Activated naive CD4-positive, alpha-beta T cell treated with anti-CD3 and anti-CD28 coated beads, Interleukin-2, amount 10 ng/mL, durations not matched to agents 7 days and 5 days (primary cell): Measurements from ENCODE around the gene SSR1.

Source experiments
- CTCF ChIA-PET: fragments of 350-600 bp; sonication (Branson Sonifier 250); formaldehyde crosslinking; loops from one replicate; lab custom pipeline; 2021; ENCODE audit warnings: antibody characterized with exemption; lab: Charles Lee
- DNase-seq: peaks from one replicate; pipeline ENCODE4 v3.0.0-alpha.2; 2020
- H3K27ac Mint-ChIP-seq: one replicate; pipeline ENCODE4 v1.8.0; 2021; ENCODE audit warnings: mild to moderate bottlenecking, moderate library complexity, mixed read lengths
- H3K27me3 Mint-ChIP-seq: one replicate; pipeline ENCODE4 v1.8.0; 2021; ENCODE audit warnings: mild to moderate bottlenecking, mixed read lengths
- H3K36me3 Mint-ChIP-seq: one replicate; pipeline ENCODE4 v1.8.0; 2021; ENCODE audit warnings: mixed read lengths
- H3K4me1 Mint-ChIP-seq: one replicate; pipeline ENCODE4 v1.8.0; 2021; ENCODE audit warnings: mixed read lengths
- H3K4me3 Mint-ChIP-seq: one replicate; pipeline ENCODE4 v1.8.0; 2021; ENCODE audit warnings: mild to moderate bottlenecking, moderate library complexity, mixed read lengths
- H3K9me3 Mint-ChIP-seq: one replicate; pipeline ENCODE4 v1.8.0; 2021; ENCODE audit warnings: mixed read lengths

Gene SSR1

GRCh38 chr6:7241160-7241559 is 71.8 kb downstream of the SSR1 start:
- CTCF ChIA-PET: interaction anchor here (1.0 to 3.4 kb wide), 3 partner anchors 154 to 564 kb away, joined by 3 to 16 read pairs (median 3); no protein-coding TSS in a partner anchor
- no peak overlapping the region for H3K4me3 Mint-ChIP-seq
- no peak overlapping the region for H3K27ac Mint-ChIP-seq
- no peaks in the 10 kb centered on the region for H3K27me3 Mint-ChIP-seq
- H3K4me1 Mint-ChIP-seq: peaks cover 18% of the 10 kb centered on the region
- H3K36me3 Mint-ChIP-seq: peaks cover 21% of the 10 kb centered on the region
- no peaks in the 10 kb centered on the region for H3K9me3 Mint-ChIP-seq
- no peak for DNase-seq

- peaks cover 18% of the 10 kb centered on the region for H3K4me1 Mint-ChIP-seq
- no peak overlapping the region for H3K4me3 Mint-ChIP-seq
- peaks cover 20% of the 10 kb centered on the region for H3K36me3 Mint-ChIP-seq
- no peak for DNase-seq
- H3K27ac Mint-ChIP-seq: no peak overlapping the region
- no peaks in the 10 kb centered on the region for H3K9me3 Mint-ChIP-seq
- no peaks in the 10 kb centered on the region for H3K27me3 Mint-ChIP-seq
- CTCF ChIA-PET: no interaction called here
These were observed 72.6 kb downstream of the SSR1 start for GRCh38 chr6:7240351-7240750.

GRCh38 chr6:7239590-7239948 is 73.4 kb downstream of the SSR1 start:
- CTCF ChIA-PET: interaction anchor here (0.7 to 2.5 kb wide), 16 partner anchors 10 to 565 kb away, joined by 3 to 10 read pairs (median 5); no protein-coding TSS in a partner anchor
- H3K4me3 Mint-ChIP-seq: no peak overlapping the region
- H3K27ac Mint-ChIP-seq: no peak overlapping the region
- H3K27me3 Mint-ChIP-seq: no peaks in the 10 kb centered on the region
- H3K36me3 Mint-ChIP-seq: peaks cover 23% of the 10 kb centered on the region
- DNase-seq: no peak
- H3K9me3 Mint-ChIP-seq: no peaks in the 10 kb centered on the region
- H3K4me1 Mint-ChIP-seq: peaks cover 18% of the 10 kb centered on the region

- Mint-ChIP-seq H3K4me1 (peaks cover 18% of the 10 kb centered on the region), H3K27me3 (no peaks in the 10 kb centered on the region), H3K36me3 (peaks cover 23% of the 10 kb centered on the region), H3K27ac (peak overlapping the region; percentile 33), H3K9me3 (no peaks in the 10 kb centered on the region), H3K4me3 (no peak overlapping the region)
- DNase-seq: peak; percentile 84
- CTCF ChIA-PET: interaction anchor here (0.6 to 2.5 kb wide), 22 partner anchors 10 to 565 kb away, joined by 3 to 10 read pairs (median 5); no protein-coding TSS in a partner anchor
These were observed 74.0 kb downstream of the SSR1 start for GRCh38 chr6:7238900-7239589.

- Mint-ChIP-seq H3K4me1 (peaks cover 22% of the 10 kb centered on the region), H3K36me3 (peaks cover 24% of the 10 kb centered on the region)
These were observed 74.5 kb downstream of the SSR1 start for GRCh38 chr6:7238526-7238899.

GRCh38 chr6:7237653-7238188 is 75.3 kb downstream of the SSR1 start:
- Mint-ChIP-seq H3K36me3 (peaks cover 21% of the 10 kb centered on the region), H3K27ac (no peak overlapping the region), H3K9me3 (no peaks in the 10 kb centered on the region), H3K4me1 (peaks cover 16% of the 10 kb centered on the region), H3K4me3 (no peak overlapping the region), H3K27me3 (no peaks in the 10 kb centered on the region)
- DNase-seq: no peak
- CTCF ChIA-PET: interaction anchor here (0.9 to 2.5 kb wide), 8 partner anchors 11 to 541 kb away, joined by 3 to 10 read pairs (median 4); no protein-coding TSS in a partner anchor

More at GRCh38 chr6:7238526-7238899, 74.5 kb downstream of the SSR1 start:
- Mint-ChIP-seq H3K27ac (peak overlapping the region; percentile 52), H3K4me3 (no peak overlapping the region), H3K27me3 (no peaks in the 10 kb centered on the region), H3K9me3 (no peaks in the 10 kb centered on the region)
- CTCF ChIA-PET: interaction anchor here (0.6 to 2.5 kb wide), 22 partner anchors 11 to 564 kb away, joined by 3 to 10 read pairs (median 4); no protein-coding TSS in a partner anchor
- DNase-seq: no peak

GRCh38 chr6:7236306-7237209 is 76.4 kb downstream of the SSR1 start:
- Mint-ChIP-seq H3K27me3 (no peaks in the 10 kb centered on the region), H3K36me3 (peaks cover 27% of the 10 kb centered on the region), H3K9me3 (no peaks in the 10 kb centered on the region), H3K4me3 (no peak overlapping the region), H3K4me1 (peaks cover 16% of the 10 kb centered on the region), H3K27ac (no peak overlapping the region)
- no peak for DNase-seq
- CTCF ChIA-PET: interaction anchor here (0.8 to 1.7 kb wide), 3 partner anchors 8 to 540 kb away, joined by 3 to 7 read pairs (median 3); no protein-coding TSS in a partner anchor

- Mint-ChIP-seq H3K9me3 (no peaks in the 10 kb centered on the region), H3K27me3 (no peaks in the 10 kb centered on the region), H3K4me3 (no peak overlapping the region), H3K36me3 (peaks cover 32% of the 10 kb centered on the region), H3K4me1 (peaks cover 16% of the 10 kb centered on the region), H3K27ac (peak overlapping the region; percentile 40)
- CTCF ChIA-PET: interaction anchor here (0.8 to 1.4 kb wide), 3 partner anchors 8 to 559 kb away, joined by 3 to 6 read pairs (median 5); no protein-coding TSS in a partner anchor
- no peak for DNase-seq
These were observed 77.2 kb downstream of the SSR1 start for GRCh38 chr6:7235712-7236305.

- Mint-ChIP-seq H3K27ac (no peak overlapping the region), H3K4me1 (peaks cover 16% of the 10 kb centered on the region), H3K36me3 (peaks cover 34% of the 10 kb centered on the region), H3K27me3 (no peaks in the 10 kb centered on the region), H3K9me3 (no peaks in the 10 kb centered on the region), H3K4me3 (no peak overlapping the region)
- no peak for DNase-seq
- CTCF ChIA-PET: interaction anchor here (1.1 to 1.4 kb wide), 2 partner anchors 9 to 557 kb away, joined by 5 to 6 read pairs; no protein-coding TSS in a partner anchor
These were observed 78.5 kb downstream of the SSR1 start for GRCh38 chr6:7234547-7234946.

GRCh38 chr6:7232351-7232750 is 80.6 kb downstream of the SSR1 start:
- Mint-ChIP-seq H3K4me3 (no peak overlapping the region), H3K27ac (no peak overlapping the region), H3K27me3 (no peaks in the 10 kb centered on the region), H3K36me3 (peaks cover 41% of the 10 kb centered on the region), H3K4me1 (peaks cover 12% of the 10 kb centered on the region), H3K9me3 (no peaks in the 10 kb centered on the region)
- CTCF ChIA-PET: interaction anchor here (0.6 to 1.1 kb wide), 3 partner anchors 11 to 178 kb away, joined by 3 to 5 read pairs (median 4); no protein-coding TSS in a partner anchor
- DNase-seq: no peak

- Mint-ChIP-seq H3K36me3 (peaks cover 48% of the 10 kb centered on the region), H3K4me3 (no peak overlapping the region), H3K27ac (no peak overlapping the region), H3K4me1 (peaks cover 12% of the 10 kb centered on the region), H3K27me3 (no peaks in the 10 kb centered on the region), H3K9me3 (no peaks in the 10 kb centered on the region)
- CTCF ChIA-PET: interaction anchor here (1.1 kb wide), 1 partner anchor 13 kb away, joined by 5 read pairs; no protein-coding TSS in a partner anchor
- no peak for DNase-seq
These were observed 81.9 kb downstream of the SSR1 start for GRCh38 chr6:7230956-7231713.

- peaks cover 12% of the 10 kb centered on the region for H3K4me1 Mint-ChIP-seq
These were observed 82.7 kb downstream of the SSR1 start for GRCh38 chr6:7230327-7230691.

More at GRCh38 chr6:7230327-7230691, 82.7 kb downstream of the SSR1 start:
- H3K27ac Mint-ChIP-seq: no peak overlapping the region
- no peak for DNase-seq
- H3K36me3 Mint-ChIP-seq: peaks cover 49% of the 10 kb centered on the region
- no peaks in the 10 kb centered on the region for H3K9me3 Mint-ChIP-seq
- H3K4me3 Mint-ChIP-seq: no peak overlapping the region
- no peaks in the 10 kb centered on the region for H3K27me3 Mint-ChIP-seq
- CTCF ChIA-PET: no interaction called here
